ENCODE measurements around the gene TNC.

GRCh38 chr9:115088860-115089259, 29.1 kb downstream of the TNC start:
- TF ChIP-seq CTCF (IDR thresholded peaks at IDR 0.05) (no peak), POLR2A (IDR thresholded peaks at IDR 0.05) (no peak)
